Esophagus muscularis mucosa (tissue), 4 donors: ENCODE results near the gene FN1. TPM values are rescaled to one million over a fixed set of nuclear protein-coding genes. Genes with fewer than 3 reads are reported as not detected.

Source experiments
- DNase-seq: peaks from one replicate; pipeline ENCODE4 v3.0.0-alpha.2; 2017; ENCODE audit errors: extremely low spot score
- H3K27ac ChIP-seq, 4 donors: fragments of 200-600 bp; sonication (generic); replicated peaks in 1 of 4; 1 replicate in 3 of 4; 2 replicates in 1 of 4; pipeline ENCODE4 v1.5.1; 2016 to 2019; ENCODE audit warnings: mild to moderate bottlenecking in 1 of 4
- H3K27me3 ChIP-seq, 4 donors: fragments of 200-600 bp; sonication (generic); one replicate each; pipeline versions ENCODE4 v1.5.1 to v1.6.0; 2016 to 2019
- H3K36me3 ChIP-seq, 4 donors: fragments of 200-600 bp; sonication (generic); one replicate each; pipeline ENCODE4 v1.5.1; 2016 to 2019
- H3K4me1 ChIP-seq, 4 donors: fragments of 200-600 bp; sonication (generic); one replicate each; pipeline ENCODE4 v1.5.1; 2016 to 2019
- H3K4me3 ChIP-seq, 4 donors: fragments of 200-600 bp; sonication (generic); 1 replicate in 2 of 4; 2 replicates in 2 of 4; pipeline ENCODE4 v1.5.1; 2016 to 2019; ENCODE audit warnings: mild to moderate bottlenecking in 4 of 4, moderate library complexity in 1 of 4
- H3K9me3 ChIP-seq, 4 donors: fragments of 200-600 bp; sonication (generic); 1 replicate in 3 of 4; 2 replicates in 1 of 4; pipeline ENCODE4 v1.5.1; 2016 to 2019
- EP300 ChIP-seq: sonication (generic); formaldehyde crosslinking; IDR thresholded peaks from one replicate; pipeline ENCODE4 v1.6.1; 2017; ENCODE audit warnings: antibody characterized with exemption
- POLR2A ChIP-seq: fragments of 450-650 bp; IDR thresholded peaks from one replicate; pipeline ENCODE4 v1.6.1; 2017; ENCODE audit warnings: antibody characterized with exemption, moderate library complexity, mild to moderate bottlenecking, low read depth
- POLR2AphosphoS5 ChIP-seq, 2 donors: sonication (generic); formaldehyde crosslinking; IDR thresholded peaks; one replicate each; pipeline ENCODE4 v1.6.1; 2017; ENCODE audit warnings: antibody characterized with exemption in 2 of 2
- WGBS: methylation state at CpG from one replicate; pipeline ENCODE4 v1.1.5; 2018; 5-methylcytosine and 5-hydroxymethylcytosine counted together
- intact Hi-C: fragments of 100-400 bp; cut with DNase I; formaldehyde crosslinking; loops from one replicate; pipeline ENCODE4 v1.15.1; 2023
- total RNA-seq, 4 donors: library from RNA; depleted of rRNA; stranded (reverse); fragments of >200 nt; gene quantifications; one replicate each; pipeline versions ENCODE4 v1.1.0 to v1.2.1, GENCODE V29; 2016
- TF ChIP-seq, protein P1 (sequence below), 3 experiments: fragments of 200-600 bp in 2 of 3; fragments of 450-650 bp in 1 of 3; sonication (generic) in 2 of 3; IDR thresholded peaks; one replicate each; pipeline ENCODE4 v1.5.1; 2017 to 2019; ENCODE audit warnings: antibody characterized with exemption in 3 of 3, mild to moderate bottlenecking in 2 of 3, moderate library complexity in 1 of 3

FN1 gene
- total RNA-seq, 4 donors from 2014 or later, result 2,256 to 4,873 (median 2,950) TPM

DNA sequence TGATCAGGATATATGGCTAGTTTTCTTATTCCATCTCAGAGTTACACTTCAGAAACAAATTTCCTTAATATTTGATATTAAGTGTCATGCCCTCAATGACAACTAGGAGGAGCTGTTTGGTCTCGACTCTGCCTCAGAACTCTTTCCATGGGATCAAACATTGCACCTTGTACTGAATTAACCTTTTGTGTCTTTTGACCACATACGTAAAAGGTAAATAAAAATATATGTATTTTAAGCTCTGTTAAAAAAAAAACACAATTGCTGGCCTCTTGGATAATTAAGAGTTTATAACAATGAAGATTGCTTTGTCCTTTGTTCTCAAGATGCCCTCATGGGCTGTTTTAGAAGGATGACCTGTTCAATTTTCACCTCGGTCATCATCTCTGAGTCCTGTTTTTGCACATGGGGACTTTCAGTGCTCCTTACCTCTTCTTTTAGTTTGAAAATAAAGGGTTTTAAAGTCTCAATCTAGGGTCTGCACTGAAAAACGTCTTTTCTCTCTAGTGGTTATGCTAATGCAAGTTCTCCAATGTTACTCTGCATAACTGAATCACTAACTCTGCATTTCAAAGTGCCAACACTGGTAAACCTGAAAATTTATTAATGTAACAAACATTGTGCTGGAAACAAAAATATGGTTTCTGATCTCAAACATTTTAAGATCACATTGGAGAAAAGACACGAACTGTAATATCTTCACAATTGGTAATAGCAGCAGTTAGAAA is 18.8 kb upstream of the FN1 start:
- H3K27me3 ChIP-seq, result no peaks in the 10 kb centered on the region
- intact Hi-C loops, result loop anchor here (5.0 kb wide), 2 partner anchors 373 to 463 kb away; no protein-coding TSS in a partner anchor
- peaks cover 0 to 10% (median 3%) of the 10 kb centered on the region in 4 donors for H3K4me1 ChIP-seq
- H3K4me3 ChIP-seq, result no peak overlapping the region
- H3K27ac ChIP-seq, result no peak overlapping the region
- DNase-seq, result no peak
- no peaks in the 10 kb centered on the region for H3K36me3 ChIP-seq
- WGBS, result 68% methylated on average over 5 of the region's 5 CpGs
- TF ChIP-seq POLR2AphosphoS5 (IDR thresholded peaks at IDR 0.05), result no peak
- TF ChIP-seq, protein P1, sequence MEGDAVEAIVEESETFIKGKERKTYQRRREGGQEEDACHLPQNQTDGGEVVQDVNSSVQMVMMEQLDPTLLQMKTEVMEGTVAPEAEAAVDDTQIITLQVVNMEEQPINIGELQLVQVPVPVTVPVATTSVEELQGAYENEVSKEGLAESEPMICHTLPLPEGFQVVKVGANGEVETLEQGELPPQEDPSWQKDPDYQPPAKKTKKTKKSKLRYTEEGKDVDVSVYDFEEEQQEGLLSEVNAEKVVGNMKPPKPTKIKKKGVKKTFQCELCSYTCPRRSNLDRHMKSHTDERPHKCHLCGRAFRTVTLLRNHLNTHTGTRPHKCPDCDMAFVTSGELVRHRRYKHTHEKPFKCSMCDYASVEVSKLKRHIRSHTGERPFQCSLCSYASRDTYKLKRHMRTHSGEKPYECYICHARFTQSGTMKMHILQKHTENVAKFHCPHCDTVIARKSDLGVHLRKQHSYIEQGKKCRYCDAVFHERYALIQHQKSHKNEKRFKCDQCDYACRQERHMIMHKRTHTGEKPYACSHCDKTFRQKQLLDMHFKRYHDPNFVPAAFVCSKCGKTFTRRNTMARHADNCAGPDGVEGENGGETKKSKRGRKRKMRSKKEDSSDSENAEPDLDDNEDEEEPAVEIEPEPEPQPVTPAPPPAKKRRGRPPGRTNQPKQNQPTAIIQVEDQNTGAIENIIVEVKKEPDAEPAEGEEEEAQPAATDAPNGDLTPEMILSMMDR (IDR thresholded peaks at IDR 0.05), result peak; percentile 70 to 81 (median 77)
- TF ChIP-seq POLR2A, result no peak
- H3K9me3 ChIP-seq, result no peaks in the 10 kb centered on the region

DNA sequence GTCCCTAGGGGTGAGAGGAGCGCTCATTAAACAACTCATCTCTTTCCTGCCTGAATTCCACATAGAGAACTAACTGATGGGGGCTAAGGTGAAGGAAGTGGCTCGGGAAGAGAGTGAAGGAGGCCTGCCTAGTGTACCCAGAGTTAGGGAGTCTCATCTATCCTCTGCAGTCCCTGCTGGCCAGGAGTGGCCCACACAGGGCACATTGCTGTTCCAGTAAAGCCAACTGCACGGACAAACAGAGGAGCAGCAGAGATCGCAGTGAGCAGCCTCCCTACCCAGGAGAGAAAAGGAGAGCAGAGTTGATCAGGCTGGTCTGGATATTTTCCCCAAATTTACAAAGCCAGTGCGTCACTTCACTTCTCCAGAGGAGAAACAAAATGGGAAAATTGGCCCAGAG is 16.9 kb upstream of the FN1 start:
- intact Hi-C loops, result loop anchor here (5.0 kb wide), 1 partner anchor 465 kb away; no protein-coding TSS in a partner anchor
- 88% methylated on average over 5 of the region's 5 CpGs for WGBS
- Histone ChIP-seq H3K27ac (peak overlapping the region in 2 of 4 donors; percentile 28 to 48), H3K9me3 (no peaks in the 10 kb centered on the region), H3K4me1 (peaks cover 0 to 10% (median 0%) of the 10 kb centered on the region in 4 donors), H3K4me3 (no peak overlapping the region), H3K27me3 (no peaks in the 10 kb centered on the region), H3K36me3 (no peaks in the 10 kb centered on the region)
- no peak for DNase-seq
- TF ChIP-seq, protein P1 (IDR thresholded peaks at IDR 0.05), result peak in 1 of 3 experiments; percentile 19
- no peak for TF ChIP-seq EP300

DNA sequence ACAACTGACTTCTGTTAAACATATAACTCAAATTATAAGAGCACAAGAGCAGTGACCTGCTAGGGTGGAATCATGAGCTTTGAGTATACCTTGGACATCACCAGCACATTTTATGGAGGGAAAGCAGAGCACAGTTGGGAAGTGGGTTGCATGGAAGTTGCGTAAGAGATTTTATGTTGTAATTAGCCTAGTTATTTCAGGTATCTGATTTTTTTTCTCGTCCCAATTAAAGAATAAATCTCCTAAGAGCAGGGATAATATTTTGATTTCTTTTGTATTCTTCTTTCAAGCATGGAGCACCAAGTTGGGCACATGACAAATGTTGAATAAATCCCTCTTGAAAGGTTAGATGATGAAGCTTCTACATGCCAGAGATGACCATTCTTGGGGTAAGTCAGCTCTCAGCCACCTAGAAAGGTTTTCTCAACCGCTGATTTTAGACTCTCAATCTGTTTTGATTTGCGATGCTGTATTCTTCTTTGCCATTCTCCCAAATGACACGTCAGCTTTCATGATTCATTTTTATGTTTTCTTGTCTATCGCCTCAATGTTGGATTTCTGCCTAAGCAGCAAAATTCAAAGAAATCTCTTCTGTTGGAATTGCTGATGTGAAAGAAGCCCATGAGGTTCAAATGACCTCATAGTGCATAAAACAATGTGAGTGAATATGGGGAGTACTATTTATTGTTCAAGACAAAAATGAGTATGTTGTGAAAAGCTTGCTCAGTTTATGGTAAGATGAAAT is 15.3 kb upstream of the FN1 start:
- no peak for DNase-seq
- Histone ChIP-seq H3K27ac (no peak overlapping the region), H3K36me3 (no peaks in the 10 kb centered on the region), H3K4me3 (no peak overlapping the region), H3K9me3 (no peaks in the 10 kb centered on the region), H3K4me1 (peaks cover 0 to 10% (median 0%) of the 10 kb centered on the region in 4 donors), H3K27me3 (no peaks in the 10 kb centered on the region)
- WGBS, result 93% methylated on average over 6 of the region's 6 CpGs
- intact Hi-C loops, result loop anchor here (5.0 kb wide), 1 partner anchor 466 kb away; no protein-coding TSS in a partner anchor
- no peak for TF ChIP-seq POLR2A

DNA sequence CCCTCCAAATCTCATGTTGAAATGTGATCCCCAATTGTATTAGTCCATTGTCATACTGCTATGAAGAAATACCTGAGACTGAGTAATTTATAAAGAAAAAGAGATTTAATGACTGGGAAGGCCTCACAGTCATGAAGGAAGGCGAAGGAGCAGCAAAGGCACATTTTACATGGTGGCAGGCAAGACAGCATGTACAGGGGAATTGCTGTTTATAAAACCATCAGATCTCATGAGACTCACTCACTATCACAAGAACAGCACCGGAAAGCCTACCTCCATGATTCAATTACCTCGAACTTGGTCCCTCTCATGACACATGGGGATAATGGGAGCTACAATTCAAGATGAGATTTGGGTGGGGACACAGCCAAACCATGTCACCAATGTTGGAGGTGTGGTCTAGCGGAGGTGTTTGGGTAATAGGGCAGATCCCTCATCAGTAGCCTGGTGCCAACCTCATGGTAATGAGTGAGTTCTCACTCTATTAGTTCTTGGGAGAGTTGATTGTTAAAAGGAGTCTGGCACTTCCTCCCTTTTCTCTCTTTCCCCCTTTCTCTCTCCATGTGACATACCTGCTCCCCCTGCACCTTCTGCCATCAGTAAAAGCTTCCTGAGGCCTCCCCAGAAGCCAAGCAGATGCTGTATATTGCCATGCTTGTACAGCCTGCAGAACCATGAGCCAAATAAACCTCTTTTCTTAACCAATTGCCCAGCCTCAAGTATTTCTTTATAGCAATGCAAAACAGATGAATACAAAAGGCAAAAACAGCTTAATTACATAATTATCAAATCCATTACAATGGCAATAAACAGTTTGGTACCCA is 14.5 kb upstream of the FN1 start:
- WGBS, result 96% methylated on average over 4 of the region's 4 CpGs
- intact Hi-C loops, result loop anchor here (5.0 kb wide), 1 partner anchor 467 kb away; no protein-coding TSS in a partner anchor
- Histone ChIP-seq H3K36me3 (no peaks in the 10 kb centered on the region), H3K27me3 (no peaks in the 10 kb centered on the region), H3K4me3 (no peak overlapping the region), H3K4me1 (peaks cover 0 to 10% (median 0%) of the 10 kb centered on the region in 4 donors), H3K9me3 (no peaks in the 10 kb centered on the region), H3K27ac (no peak overlapping the region)
- no peak for DNase-seq
- no peak for TF ChIP-seq POLR2A
- no peak for TF ChIP-seq POLR2AphosphoS5 (IDR thresholded peaks at IDR 0.05)
- no peak for TF ChIP-seq EP300
- TF ChIP-seq, protein P1 (IDR thresholded peaks at IDR 0.05), result no peak
